ENCODE results near the gene STX16. TPM values are rescaled to one million over a fixed set of nuclear protein-coding genes. Genes with fewer than 3 reads are reported as not detected.

Gene STX16
- polyA plus RNA-seq, 3 donors = 15.6 to 165 (median 27.4) TPM

DNA sequence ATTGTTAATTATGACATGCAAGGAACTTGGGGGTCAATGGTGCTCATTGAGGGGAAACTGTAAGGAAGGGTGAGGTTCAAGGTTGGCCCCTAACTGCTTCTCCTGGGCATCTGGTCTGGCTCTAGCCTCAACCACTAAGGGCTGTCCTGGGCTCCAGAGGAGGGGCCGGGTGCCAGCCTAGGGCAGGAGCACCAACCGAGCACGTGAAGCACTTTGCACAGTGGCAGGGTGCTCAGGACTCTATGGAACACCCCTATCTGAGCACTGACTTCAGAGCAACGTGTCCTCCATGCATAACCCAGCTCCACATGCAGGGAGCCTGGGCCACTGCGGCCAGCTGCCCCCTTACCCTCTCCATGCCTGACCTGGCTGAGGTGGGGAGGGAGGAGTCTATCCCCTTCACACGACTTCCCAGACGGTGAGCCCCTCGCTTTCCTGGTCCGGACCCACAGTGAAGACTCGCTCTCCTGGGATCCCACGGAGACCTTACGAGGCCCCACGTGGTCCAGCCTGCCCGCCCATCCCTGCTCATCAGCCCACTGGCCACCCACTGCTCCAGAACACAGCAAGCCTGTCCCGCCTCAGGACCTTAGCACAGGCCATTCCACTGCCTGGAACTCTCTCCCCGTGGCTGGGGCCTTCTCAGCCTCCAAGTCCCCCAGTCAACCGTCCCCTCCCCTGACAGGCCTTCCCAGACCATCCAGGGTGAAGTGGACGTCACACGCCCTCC is 40.8 kb upstream of the STX16 start:
- Histone ChIP-seq H3K27ac (ENCODE audit: low read depth in 1 of 2, low read length in 2 of 2) (no peak overlapping the region), H3K79me2 (ENCODE audit: insufficient read depth, low read length) (no peaks in the 10 kb centered on the region), H3K27me3 (ENCODE audit: control insufficient read depth in 2 of 2, insufficient read depth in 2 of 2, low read length in 2 of 2) (no peaks in the 10 kb centered on the region), H3K4me2 (replicated peaks; ENCODE audit: extremely low read depth, low read length, poor library complexity, severe bottlenecking) (no peak overlapping the region), H3K4me1 (ENCODE audit: control insufficient read depth in 1 of 2, insufficient read depth in 2 of 2, low read length in 2 of 2) (no peaks in the 10 kb centered on the region), H3K9ac (ENCODE audit: insufficient read depth, low read length, poor library complexity, severe bottlenecking) (no peak overlapping the region), H3K9me3 (replicated peaks in 1 of 2; ENCODE audit: control insufficient read depth in 1 of 2, insufficient read depth in 1 of 2, low read length in 2 of 2) (no peaks in the 10 kb centered on the region), H3K4me3 (replicated peaks in 1 of 3; ENCODE audit: low read depth in 2 of 3, low read length in 3 of 3) (no peak overlapping the region), H4K20me1 (ENCODE audit: insufficient read depth, low read length) (no peaks in the 10 kb centered on the region), H3K36me3 (replicated peaks in 1 of 2; ENCODE audit: control insufficient read depth in 1 of 2, insufficient read depth in 2 of 2, low read length in 2 of 2) (no peaks in the 10 kb centered on the region), H2AFZ (ENCODE audit: insufficient read depth, low read depth, low read length, poor library complexity, severe bottlenecking) (no peak overlapping the region)
- intact Hi-C loops (cut with micrococcal nuclease) = no loop called here
- DNase-seq = no peak
- Mint-ChIP-seq H3K27me3 (ENCODE audit: low read depth in 3 of 3) (peaks cover 0 to 5% (median 2%) of the 10 kb centered on the region in 3 donors), H3K4me1 (no peaks in the 10 kb centered on the region), H3K9me3 (no peaks in the 10 kb centered on the region), H3K27ac (no peak overlapping the region), H3K36me3 (no peaks in the 10 kb centered on the region), H3K4me3 (peak overlapping the region in 1 of 2 donors; percentile 37)
- 98% methylated on average over 13 of the region's 19 CpGs for WGBS (ENCODE audit: insufficient coverage)
- TF ChIP-seq, protein P1, sequence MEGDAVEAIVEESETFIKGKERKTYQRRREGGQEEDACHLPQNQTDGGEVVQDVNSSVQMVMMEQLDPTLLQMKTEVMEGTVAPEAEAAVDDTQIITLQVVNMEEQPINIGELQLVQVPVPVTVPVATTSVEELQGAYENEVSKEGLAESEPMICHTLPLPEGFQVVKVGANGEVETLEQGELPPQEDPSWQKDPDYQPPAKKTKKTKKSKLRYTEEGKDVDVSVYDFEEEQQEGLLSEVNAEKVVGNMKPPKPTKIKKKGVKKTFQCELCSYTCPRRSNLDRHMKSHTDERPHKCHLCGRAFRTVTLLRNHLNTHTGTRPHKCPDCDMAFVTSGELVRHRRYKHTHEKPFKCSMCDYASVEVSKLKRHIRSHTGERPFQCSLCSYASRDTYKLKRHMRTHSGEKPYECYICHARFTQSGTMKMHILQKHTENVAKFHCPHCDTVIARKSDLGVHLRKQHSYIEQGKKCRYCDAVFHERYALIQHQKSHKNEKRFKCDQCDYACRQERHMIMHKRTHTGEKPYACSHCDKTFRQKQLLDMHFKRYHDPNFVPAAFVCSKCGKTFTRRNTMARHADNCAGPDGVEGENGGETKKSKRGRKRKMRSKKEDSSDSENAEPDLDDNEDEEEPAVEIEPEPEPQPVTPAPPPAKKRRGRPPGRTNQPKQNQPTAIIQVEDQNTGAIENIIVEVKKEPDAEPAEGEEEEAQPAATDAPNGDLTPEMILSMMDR (IDR thresholded peaks at IDR 0.05) = no peak

- Histone ChIP-seq H2AFZ (ENCODE audit: insufficient read depth, low read depth, low read length, poor library complexity, severe bottlenecking) (no peak overlapping the region), H4K20me1 (ENCODE audit: insufficient read depth, low read length) (no peaks in the 10 kb centered on the region), H3K27ac (ENCODE audit: low read depth in 1 of 2, low read length in 2 of 2) (no peak overlapping the region), H3K4me1 (ENCODE audit: control insufficient read depth in 1 of 2, insufficient read depth in 2 of 2, low read length in 2 of 2) (no peaks in the 10 kb centered on the region), H3K9ac (ENCODE audit: insufficient read depth, low read length, poor library complexity, severe bottlenecking) (no peak overlapping the region), H3K36me3 (replicated peaks in 1 of 2; ENCODE audit: control insufficient read depth in 1 of 2, insufficient read depth in 2 of 2, low read length in 2 of 2) (no peaks in the 10 kb centered on the region), H3K4me2 (replicated peaks; ENCODE audit: extremely low read depth, low read length, poor library complexity, severe bottlenecking) (no peak overlapping the region), H3K79me2 (ENCODE audit: insufficient read depth, low read length) (no peaks in the 10 kb centered on the region), H3K4me3 (replicated peaks in 1 of 3; ENCODE audit: low read depth in 2 of 3, low read length in 3 of 3) (no peak overlapping the region), H3K27me3 (ENCODE audit: control insufficient read depth in 2 of 2, insufficient read depth in 2 of 2, low read length in 2 of 2) (no peaks in the 10 kb centered on the region), H3K9me3 (replicated peaks in 1 of 2; ENCODE audit: control insufficient read depth in 1 of 2, insufficient read depth in 1 of 2, low read length in 2 of 2) (no peaks in the 10 kb centered on the region)
- intact Hi-C loops (cut with micrococcal nuclease) = no loop called here
- DNase-seq = no peak
- Mint-ChIP-seq H3K4me3 (no peak overlapping the region), H3K9me3 (no peaks in the 10 kb centered on the region), H3K27ac (peak overlapping the region in 1 of 7 donors; percentile 9), H3K4me1 (no peaks in the 10 kb centered on the region), H3K27me3 (ENCODE audit: low read depth in 3 of 3) (peaks cover 0 to 5% (median 2%) of the 10 kb centered on the region in 3 donors), H3K36me3 (no peaks in the 10 kb centered on the region)
- 90% methylated on average over 10 of the region's 10 CpGs for WGBS (ENCODE audit: insufficient coverage)
- TF ChIP-seq, protein P1 (IDR thresholded peaks at IDR 0.05) = no peak
Observed at GRCh38 chr20:58610811-58611210, 40.3 kb upstream of the STX16 start.

All from CD14-positive monocyte (primary cell).